BLaER1 (cell line): ENCODE results near the gene CRYBG1.

Source experiments
- H3K27ac ChIP-seq: shearing (Covaris generic); formaldehyde crosslinking; 2 replicates; pipeline ENCODE4 v1.8.1; 2022
- H3K27me3 ChIP-seq: shearing (Covaris generic); formaldehyde crosslinking; 2 replicates; pipeline ENCODE4 v1.8.1; 2022
- H3K36me3 ChIP-seq: shearing (Covaris generic); formaldehyde crosslinking; 2 replicates; pipeline ENCODE4 v1.8.1; 2022
- H3K4me1 ChIP-seq: shearing (Covaris generic); formaldehyde crosslinking; 2 replicates; pipeline ENCODE4 v1.8.1; 2022
- H3K4me2 ChIP-seq: shearing (Covaris generic); formaldehyde crosslinking; 2 replicates; pipeline ENCODE4 v1.8.1; 2022
- H3K4me3 ChIP-seq: shearing (Covaris generic); formaldehyde crosslinking; 2 replicates; pipeline ENCODE4 v1.8.1; 2022
- H3K9ac ChIP-seq: shearing (Covaris generic); formaldehyde crosslinking; 2 replicates; pipeline ENCODE4 v1.8.1; 2022
- H3K9me3 ChIP-seq: shearing (Covaris generic); formaldehyde crosslinking; 2 replicates; pipeline ENCODE4 v1.8.1; 2022
- H4K20me1 ChIP-seq: shearing (Covaris generic); formaldehyde crosslinking; 2 replicates; pipeline ENCODE4 v1.8.1; 2022
- Cebpa-rat ChIP-seq: shearing (Covaris generic); IDR thresholded peaks from 2 replicates; pipeline ENCODE4 v1.8.1; 2022

CRYBG1 gene

DNA sequence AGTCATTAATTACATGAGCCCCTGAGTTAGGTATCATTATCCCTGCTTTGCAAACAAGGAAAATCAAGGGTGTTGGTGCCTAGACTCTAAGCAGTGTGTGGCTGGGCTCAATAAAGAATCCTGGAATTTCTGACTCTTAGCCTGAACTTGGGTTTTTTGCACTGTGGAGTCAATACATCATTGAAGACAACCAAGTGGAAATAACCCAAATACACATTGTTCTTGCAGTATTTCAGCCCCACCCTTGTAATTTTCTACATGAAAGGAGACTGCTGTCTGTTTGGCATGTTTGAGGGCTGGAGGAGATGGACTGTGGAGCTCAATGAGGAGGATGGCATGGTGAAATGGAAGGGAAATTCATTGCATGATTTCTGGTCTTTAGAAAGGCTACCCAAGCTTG is 110.3 kb downstream of the CRYBG1 start:
- Histone ChIP-seq H3K27ac (no peak overlapping the region), H4K20me1 (no peaks in the 10 kb centered on the region), H3K4me3 (no peak overlapping the region), H3K9ac (no peak overlapping the region), H3K9me3 (no peaks in the 10 kb centered on the region), H3K4me1 (no peaks in the 10 kb centered on the region), H3K36me3 (no peaks in the 10 kb centered on the region), H3K4me2 (no peak overlapping the region), H3K27me3 (no peaks in the 10 kb centered on the region)
- TF ChIP-seq Cebpa-rat: no peak

DNA sequence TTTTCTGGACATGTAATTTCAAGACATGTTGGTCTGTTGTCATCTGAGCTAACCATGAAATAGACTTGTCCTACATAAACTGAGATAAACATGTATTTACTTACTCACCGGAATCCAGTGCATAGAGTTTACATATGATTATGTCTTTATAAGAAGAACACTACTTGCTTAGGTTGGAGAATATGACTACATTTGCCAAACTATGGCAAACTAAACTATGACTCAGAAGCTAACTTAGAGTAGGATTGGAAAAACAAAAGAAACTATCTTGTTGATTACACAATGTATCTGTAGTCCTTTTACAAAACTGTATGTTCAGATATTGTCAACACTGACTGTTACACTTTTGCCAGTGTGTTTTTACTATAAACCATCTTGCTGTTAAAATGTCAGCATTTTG is 113.3 kb downstream of the CRYBG1 start:
- Histone ChIP-seq H3K9ac (no peak overlapping the region), H3K4me2 (no peak overlapping the region), H3K4me3 (no peak overlapping the region), H3K4me1 (no peaks in the 10 kb centered on the region; the same call in 1 of the 2 replicates), H3K36me3 (no peaks in the 10 kb centered on the region), H3K27ac (no peak overlapping the region), H4K20me1 (no peaks in the 10 kb centered on the region), H3K27me3 (no peaks in the 10 kb centered on the region), H3K9me3 (no peaks in the 10 kb centered on the region)
- TF ChIP-seq Cebpa-rat: no peak

DNA sequence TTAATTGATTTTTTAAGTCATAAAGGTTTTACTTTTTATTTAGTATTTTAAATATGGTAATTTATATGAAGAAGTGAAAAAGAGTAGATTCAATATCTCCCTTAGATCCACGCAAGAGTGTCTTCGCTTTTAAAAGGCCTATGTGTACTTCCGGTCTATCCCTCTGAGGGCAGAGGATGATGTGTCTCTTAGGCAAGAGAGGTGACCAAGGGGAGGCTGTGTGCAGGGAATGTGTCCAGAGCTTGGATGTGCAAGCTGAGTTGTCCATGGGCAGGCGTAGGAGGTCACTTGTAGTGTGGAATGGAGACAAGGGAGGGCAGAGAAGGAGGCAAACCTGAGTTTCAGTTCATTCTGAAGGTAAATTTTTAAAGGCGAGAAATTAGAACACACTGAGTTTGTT is 113.9 kb downstream of the CRYBG1 start:
- TF ChIP-seq Cebpa-rat: no peak
- Histone ChIP-seq H3K4me2 (no peak overlapping the region), H3K27me3 (no peaks in the 10 kb centered on the region), H3K4me1 (no peaks in the 10 kb centered on the region; the same call in 1 of the 2 replicates), H3K27ac (no peak overlapping the region), H3K9me3 (no peaks in the 10 kb centered on the region), H3K4me3 (no peak overlapping the region), H4K20me1 (no peaks in the 10 kb centered on the region), H3K36me3 (no peaks in the 10 kb centered on the region), H3K9ac (no peak overlapping the region)

DNA sequence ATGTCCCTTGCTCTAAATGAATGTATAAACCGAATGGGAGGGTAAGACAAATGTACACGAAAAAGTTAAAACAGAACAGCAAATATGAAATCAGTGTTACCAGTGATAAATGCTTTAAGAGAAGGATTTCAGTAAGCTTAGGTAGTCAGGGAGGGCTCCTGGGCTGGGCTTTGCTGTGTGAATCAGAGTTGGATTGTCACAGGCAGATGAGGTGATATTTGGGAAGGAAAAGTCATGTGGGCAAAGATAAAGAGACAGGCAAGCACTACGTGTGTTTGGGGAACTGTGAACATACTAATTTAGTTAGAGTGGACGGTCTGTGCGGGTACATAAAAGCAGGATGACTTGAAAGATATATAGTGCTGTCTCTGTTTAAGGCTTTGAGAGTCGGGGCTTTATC is 114.8 kb downstream of the CRYBG1 start:
- Histone ChIP-seq H3K36me3 (no peaks in the 10 kb centered on the region), H3K9ac (no peak overlapping the region), H3K27me3 (no peaks in the 10 kb centered on the region), H3K9me3 (no peaks in the 10 kb centered on the region), H3K4me3 (no peak overlapping the region), H3K4me2 (no peak overlapping the region), H4K20me1 (no peaks in the 10 kb centered on the region), H3K27ac (no peak overlapping the region), H3K4me1 (no peaks in the 10 kb centered on the region; the same call in 1 of the 2 replicates)
- TF ChIP-seq Cebpa-rat: no peak

DNA sequence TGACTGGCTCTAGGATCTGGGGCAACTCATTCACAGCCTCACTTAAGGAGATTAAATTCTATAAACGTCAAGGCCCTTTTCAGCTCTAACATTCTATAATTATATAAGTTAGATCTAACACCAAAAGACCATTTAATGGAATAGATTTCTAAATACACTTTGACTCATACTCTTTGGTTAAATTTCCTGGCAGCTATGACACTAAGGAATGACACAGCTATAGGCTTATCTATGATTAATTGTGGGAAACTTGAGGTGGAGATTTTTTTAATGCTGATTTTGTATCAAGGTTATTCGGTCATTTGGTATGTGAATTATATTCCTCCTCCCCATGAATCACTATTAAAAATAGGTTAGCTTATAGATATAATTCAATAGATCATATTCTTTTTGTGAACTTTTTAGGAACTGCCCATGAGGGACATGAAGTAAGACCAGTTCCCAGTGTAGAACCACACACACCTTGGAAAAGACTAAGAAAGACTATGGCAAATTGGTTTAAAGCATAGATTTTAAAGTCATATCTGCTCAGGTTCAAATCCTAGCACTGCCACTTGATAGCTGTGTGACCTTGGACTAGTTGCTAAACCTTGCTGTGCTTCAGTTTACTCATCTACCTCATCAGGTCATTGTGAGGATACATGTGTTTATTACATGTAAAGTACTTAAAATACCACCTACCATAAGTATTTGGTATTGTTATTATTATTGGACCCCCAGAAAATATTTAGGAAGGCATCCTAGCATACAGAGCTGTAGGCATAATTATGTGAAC is 116.0 kb downstream of the CRYBG1 start:
- Histone ChIP-seq H3K4me2 (no peak overlapping the region), H3K9ac (no peak overlapping the region)

DNA sequence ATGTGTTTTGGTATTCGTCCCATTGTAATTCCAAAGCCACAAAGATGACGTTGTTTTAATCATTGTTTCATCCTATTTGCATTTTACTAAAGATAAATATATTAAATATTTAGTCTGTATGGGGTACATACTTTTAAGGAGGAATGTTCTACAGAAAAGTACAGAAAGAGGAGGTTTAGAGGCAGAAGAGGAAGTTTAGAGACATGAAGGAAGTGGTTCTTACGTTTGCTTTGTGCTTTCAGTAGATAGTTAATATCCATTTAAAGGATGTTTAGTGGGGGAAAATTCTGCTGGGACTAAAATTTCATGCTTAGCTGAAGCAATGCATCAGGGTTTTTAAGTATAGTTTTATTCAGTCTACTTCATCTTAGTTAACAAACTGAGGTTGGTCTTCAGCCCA is 116.6 kb downstream of the CRYBG1 start:
- Histone ChIP-seq H3K4me1 (no peaks in the 10 kb centered on the region; the same call in 1 of the 2 replicates), H3K27me3 (no peaks in the 10 kb centered on the region), H3K4me2 (no peak overlapping the region), H3K27ac (no peak overlapping the region), H3K9me3 (no peaks in the 10 kb centered on the region), H4K20me1 (no peaks in the 10 kb centered on the region), H3K4me3 (no peak overlapping the region), H3K36me3 (no peaks in the 10 kb centered on the region), H3K9ac (no peak overlapping the region)
- TF ChIP-seq Cebpa-rat: no peak

More for the DNA sequence above, 116.0 kb downstream of the CRYBG1 start:
- H3K9me3 ChIP-seq: no peaks in the 10 kb centered on the region
- H3K27me3 ChIP-seq: no peaks in the 10 kb centered on the region
- H3K4me1 ChIP-seq: no peaks in the 10 kb centered on the region; the same call in 1 of the 2 replicates
- H3K27ac ChIP-seq: no peak overlapping the region
- H3K36me3 ChIP-seq: no peaks in the 10 kb centered on the region
- TF ChIP-seq Cebpa-rat: no peak
- no peaks in the 10 kb centered on the region for H4K20me1 ChIP-seq
- no peak overlapping the region for H3K4me3 ChIP-seq

DNA sequence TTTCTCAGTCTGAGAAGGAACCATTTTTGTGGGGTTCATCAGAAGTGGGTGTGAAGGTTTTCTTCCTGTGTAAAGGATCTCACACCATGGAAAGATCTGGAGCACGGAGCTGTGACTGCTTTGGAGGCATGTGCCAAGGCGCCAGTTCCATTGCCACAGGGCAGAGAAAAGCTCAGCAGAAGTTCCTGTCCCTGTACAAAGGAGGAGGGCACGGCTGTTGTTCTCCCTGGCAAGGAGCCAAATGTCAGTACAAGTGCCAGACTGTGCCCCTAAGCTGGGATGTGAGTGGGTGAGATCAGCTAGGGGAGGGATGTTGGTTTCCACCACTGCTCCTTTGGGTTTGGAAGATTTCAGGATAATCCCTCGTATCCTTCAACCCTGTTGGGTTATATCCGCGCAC is 117.3 kb downstream of the CRYBG1 start:
- Histone ChIP-seq H3K4me3 (no peak overlapping the region), H4K20me1 (no peaks in the 10 kb centered on the region), H3K4me1 (no peaks in the 10 kb centered on the region; the same call in 1 of the 2 replicates), H3K36me3 (no peaks in the 10 kb centered on the region), H3K9ac (no peak overlapping the region), H3K4me2 (no peak overlapping the region), H3K27ac (no peak overlapping the region), H3K27me3 (no peaks in the 10 kb centered on the region), H3K9me3 (no peaks in the 10 kb centered on the region)
- TF ChIP-seq Cebpa-rat: no peak

DNA sequence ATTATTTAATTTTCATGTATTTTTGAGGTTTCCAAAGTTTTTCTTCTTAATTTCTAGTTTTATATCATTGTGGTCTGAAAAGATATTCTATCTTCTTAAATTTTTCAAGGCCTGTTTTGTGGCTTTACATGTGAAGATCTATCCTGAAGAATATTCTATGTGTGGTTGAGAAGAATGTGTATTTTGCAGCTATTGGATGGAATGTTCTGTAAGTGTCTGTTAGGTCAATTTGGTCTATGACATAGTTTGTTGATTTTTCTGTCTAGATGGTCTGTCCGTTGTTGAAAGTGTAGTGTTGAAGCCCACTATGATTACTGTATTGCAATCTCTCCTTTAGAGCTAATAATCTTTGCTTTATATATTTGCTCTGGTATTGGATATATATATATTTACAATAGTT is 125.7 kb downstream of the CRYBG1 start:
- no peak for TF ChIP-seq Cebpa-rat
- peaks cover 5% of the 10 kb centered on the region for H3K4me1 ChIP-seq

DNA sequence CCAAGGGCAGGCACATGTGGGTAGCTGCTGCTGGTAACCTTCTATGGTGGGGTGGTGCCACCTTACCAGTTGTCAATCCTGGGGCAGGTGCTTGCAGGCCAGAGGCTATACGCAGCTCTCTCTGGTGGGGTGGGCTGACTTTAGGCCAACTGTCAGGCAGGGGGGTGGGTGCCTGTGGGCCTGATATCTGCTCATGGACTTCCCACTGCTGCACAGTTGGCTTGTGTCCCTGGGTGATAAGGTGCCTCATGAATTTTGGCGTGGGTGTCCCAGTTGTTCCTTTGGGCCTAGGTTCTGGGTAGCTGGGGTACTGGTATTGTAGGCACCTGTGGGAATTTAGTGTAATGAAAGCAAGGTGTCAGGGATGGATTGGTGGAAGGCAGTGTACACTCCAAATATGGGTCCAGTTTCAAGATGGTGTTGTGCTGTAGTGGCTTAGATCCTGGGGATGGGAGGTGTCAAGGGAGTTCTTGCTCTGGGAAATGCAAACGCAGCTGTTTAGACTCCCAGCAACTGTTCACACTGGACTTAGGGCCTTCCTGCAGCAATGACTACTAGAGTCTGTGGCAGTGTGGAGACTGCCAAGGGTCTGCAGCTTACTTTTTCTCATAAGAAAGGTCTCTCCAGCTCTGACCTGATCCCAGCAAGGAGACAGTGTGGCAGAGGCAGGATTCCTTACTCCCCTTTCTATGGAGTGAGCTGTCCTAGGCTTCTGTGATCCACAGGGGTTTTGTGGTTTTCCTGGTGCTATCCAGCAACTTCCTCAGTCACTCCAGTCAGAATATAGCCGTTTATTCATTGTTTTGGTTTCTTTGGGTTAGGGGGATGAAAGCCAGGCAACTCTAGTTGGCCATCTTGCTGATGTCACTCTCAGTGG is 128.2 kb downstream of the CRYBG1 start:
- Histone ChIP-seq H3K36me3 (no peaks in the 10 kb centered on the region), H3K9ac (no peak overlapping the region), H3K27ac (no peak overlapping the region), H3K27me3 (no peaks in the 10 kb centered on the region), H3K4me3 (no peak overlapping the region), H4K20me1 (no peaks in the 10 kb centered on the region), H3K4me1 (peaks cover 5% of the 10 kb centered on the region), H3K9me3 (no peaks in the 10 kb centered on the region), H3K4me2 (peak overlapping the region; percentile 26; the same call in 1 of the 2 replicates)
- TF ChIP-seq Cebpa-rat: no peak

More for the DNA sequence above, 125.7 kb downstream of the CRYBG1 start:
- H3K36me3 ChIP-seq: no peaks in the 10 kb centered on the region
- no peak overlapping the region for H3K4me2 ChIP-seq
- H3K27ac ChIP-seq: no peak overlapping the region
- H3K4me3 ChIP-seq: no peak overlapping the region
- no peak overlapping the region for H3K9ac ChIP-seq
- no peaks in the 10 kb centered on the region for H4K20me1 ChIP-seq
- no peaks in the 10 kb centered on the region for H3K9me3 ChIP-seq
- H3K27me3 ChIP-seq: no peaks in the 10 kb centered on the region

DNA sequence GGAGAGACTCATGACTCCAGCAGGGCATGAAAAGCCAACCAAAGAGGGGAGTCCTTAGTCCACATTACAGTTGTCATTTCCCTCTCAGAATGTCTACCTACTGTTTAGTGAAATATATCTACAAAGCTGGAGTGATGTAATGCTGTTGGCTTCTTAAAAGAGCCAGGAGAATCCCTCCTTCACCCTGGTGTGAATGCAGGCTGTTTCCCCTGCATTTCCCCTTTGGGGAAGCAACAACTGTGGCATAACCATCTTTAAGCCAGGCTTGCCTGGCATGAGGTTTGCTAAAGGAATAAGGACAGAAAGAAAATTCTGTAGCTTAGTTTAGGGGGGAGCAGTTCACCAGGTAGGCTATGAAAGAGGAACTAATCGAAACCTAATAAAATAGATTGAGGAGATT is 129.5 kb downstream of the CRYBG1 start:
- Histone ChIP-seq H3K27me3 (no peaks in the 10 kb centered on the region), H3K27ac (no peak overlapping the region), H3K4me1 (peaks cover 5% of the 10 kb centered on the region), H3K9ac (no peak overlapping the region), H3K4me2 (no peak overlapping the region), H3K36me3 (no peaks in the 10 kb centered on the region), H3K4me3 (no peak overlapping the region), H3K9me3 (no peaks in the 10 kb centered on the region), H4K20me1 (no peaks in the 10 kb centered on the region)
- TF ChIP-seq Cebpa-rat: no peak
